ENCODE data around the gene DGKB. TPM values are rescaled to one million over a fixed set of nuclear protein-coding genes. Genes with fewer than 3 reads are reported as not detected.

The DGKB gene
- total RNA-seq, 1 experiment from 2014 or later: 0.07 TPM

DNA sequence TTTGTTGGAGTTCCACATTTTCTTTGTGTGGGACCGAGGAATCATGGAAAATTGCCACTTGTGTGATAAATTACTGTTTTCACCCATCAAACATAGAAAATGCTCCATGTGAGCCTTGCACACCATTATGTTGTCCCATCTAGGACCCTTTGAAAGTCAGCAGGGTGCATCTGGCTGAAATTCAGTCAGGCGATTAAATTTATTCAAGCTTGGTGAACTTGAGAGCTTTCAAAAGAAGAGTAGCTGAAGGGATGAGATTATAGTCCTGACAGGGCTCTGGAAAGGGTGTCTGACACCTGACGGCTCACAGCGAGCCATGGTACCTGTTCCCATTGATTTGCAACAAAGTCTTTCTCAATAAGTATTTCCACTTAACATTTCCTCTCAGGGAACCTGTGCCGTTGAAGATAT lies 513.4 kb downstream of the DGKB start:
- no peak for DNase-seq (ENCODE audit: low spot score)

DNA sequence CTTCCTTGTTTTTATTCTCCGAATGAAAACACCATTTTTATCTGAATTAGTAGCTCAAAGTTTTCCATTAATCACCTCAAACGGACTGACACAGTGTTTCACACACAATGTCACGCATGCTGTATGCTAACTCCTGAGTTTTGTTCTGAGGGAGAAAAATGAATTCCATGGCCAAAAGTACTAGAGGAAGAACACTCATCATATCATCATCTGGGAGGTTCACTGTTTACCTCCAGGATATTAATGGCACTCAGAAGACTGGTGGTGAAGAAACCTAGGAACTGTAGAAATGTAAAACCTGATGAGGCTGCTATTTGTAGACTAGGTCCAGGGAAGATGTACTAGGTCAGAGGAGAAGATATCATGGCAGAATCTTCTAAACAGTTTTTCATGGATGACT lies 517.5 kb downstream of the DGKB start:
- DNase-seq (ENCODE audit: low spot score): no peak

DNA sequence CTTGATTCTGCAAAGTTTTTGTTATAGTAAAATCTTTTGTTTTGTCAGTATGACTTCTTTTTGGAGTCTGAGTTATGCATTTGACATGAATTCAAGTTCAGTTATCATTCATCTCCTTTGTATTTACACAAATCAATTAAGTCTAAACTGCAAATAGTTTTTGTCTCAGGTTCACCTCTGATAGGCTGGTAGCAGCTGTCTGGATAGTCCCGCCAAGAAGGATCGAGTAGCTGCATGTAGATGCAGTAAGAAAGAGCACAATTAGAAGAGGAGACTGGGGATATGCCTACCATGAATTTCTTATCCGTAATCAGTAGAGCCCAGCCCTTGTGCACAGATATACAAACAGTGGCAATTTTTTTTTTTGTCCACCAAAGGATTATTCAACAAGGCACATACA lies 520.6 kb downstream of the DGKB start:
- no peak for DNase-seq (ENCODE audit: low spot score)

- DNase-seq (ENCODE audit: low spot score): peak; percentile 48
These were observed 521.2 kb downstream of the DGKB start for GRCh38 chr7:14381306-14381705.

DNA sequence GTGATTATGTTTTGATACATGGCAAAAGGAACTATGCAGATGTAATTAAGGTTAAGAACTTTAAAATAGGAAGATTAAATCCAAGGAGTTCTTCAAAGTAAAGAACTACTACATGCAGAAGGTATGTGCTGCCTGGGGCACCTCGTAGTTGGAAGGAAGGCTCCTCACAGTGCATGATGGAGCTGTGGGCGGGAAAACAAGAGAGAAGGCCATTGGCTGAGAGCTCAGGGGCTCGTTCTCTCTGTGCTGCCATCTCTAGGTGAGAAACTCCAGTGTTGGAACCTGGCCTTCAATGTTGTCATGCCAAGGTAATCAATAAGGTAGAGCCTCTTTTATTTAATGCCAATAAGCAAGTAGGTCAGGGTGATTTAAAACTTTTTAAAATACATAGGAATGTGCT lies 521.7 kb downstream of the DGKB start:
- peak; percentile 11 for DNase-seq (ENCODE audit: low spot score)

- DNase-seq (ENCODE audit: low spot score): peak; percentile 35
These were observed 524.8 kb downstream of the DGKB start for GRCh38 chr7:14377646-14378266.

- no peak for DNase-seq (ENCODE audit: low spot score)
These were observed 525.8 kb downstream of the DGKB start for GRCh38 chr7:14376711-14377110.

DNA sequence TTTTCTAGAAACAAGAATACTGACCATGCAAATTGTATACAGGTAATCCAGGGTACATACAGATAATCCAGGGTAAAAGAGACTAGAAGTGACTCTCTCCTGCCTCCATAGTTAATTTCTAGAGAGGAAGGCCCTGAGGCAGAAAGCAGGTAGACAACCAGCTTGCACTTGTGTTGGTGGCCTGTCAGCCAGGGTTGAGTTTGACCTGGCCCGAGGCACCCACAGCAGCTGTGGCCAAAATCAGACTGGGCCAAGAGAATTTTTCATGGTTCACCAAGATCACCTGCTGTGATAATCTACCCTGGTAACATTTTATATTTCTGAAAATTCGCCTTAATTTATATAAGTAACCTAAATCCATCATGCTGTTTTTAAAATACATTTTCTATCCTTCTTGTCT lies 526.6 kb downstream of the DGKB start:
- DNase-seq (ENCODE audit: low spot score): no peak

- no peak for DNase-seq (ENCODE audit: low spot score)
These were observed 528.2 kb downstream of the DGKB start for GRCh38 chr7:14374336-14374735.

- DNase-seq (ENCODE audit: low spot score): no peak
These were observed 534.3 kb downstream of the DGKB start for GRCh38 chr7:14368285-14368684.

DNA sequence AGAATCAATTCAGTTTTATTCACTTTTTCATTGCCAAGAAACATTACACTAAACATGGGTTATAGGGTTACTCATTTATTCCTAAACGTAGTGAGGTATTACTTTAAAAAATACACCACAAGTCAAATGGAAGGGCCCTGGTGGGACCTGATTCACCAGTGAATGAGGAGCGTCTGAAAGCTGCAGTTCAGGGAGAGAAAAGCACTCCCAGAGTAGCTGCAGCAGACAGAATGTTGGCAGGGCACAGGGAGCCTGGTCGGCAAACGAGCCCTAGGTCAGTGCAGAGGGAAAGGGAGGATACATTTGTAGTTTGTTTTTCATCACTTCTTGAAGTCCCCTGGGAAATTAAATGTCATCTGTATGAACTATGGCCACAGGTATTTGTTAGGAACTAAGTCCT lies 551.4 kb downstream of the DGKB start:
- DNase-seq (ENCODE audit: low spot score): no peak

GRCh38 chr7:14341200-14341775 lies 561.3 kb downstream of the DGKB start:
- DNase-seq (ENCODE audit: low spot score): no peak

DNA sequence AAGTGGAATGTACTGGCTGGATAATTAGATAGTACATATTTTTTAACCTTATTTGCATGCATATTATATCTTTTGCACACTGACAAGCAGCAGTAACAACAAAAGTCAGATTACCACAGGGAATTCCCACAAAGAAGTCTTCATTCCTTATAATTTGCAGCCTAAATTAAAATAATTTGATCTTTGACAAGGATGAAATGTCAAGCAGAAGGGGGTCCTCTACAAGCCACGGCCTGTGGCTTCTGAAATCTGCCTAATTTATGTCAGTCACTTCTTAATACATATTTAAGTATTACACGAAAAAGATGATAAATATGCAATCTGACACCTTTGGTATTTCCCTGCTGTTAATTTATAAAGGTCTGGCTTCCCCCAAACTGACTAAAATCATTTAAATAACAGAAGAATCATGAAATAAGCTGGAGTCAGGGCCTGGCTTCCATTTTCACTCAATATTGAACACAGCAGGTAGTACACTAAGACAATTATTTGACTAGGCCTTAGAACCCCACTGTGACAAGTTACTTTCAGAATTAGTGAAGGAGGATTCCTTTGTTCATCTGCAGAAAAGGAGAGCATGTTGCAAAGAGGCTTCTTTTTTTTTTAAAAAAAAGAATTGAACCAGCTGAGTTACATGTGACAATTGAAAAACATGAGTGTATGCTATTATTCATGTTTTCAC lies 562.0 kb downstream of the DGKB start:
- no peak for DNase-seq (ENCODE audit: low spot score)

GRCh38 chr7:14339861-14340260 lies 562.7 kb downstream of the DGKB start:
- no peak for DNase-seq (ENCODE audit: low spot score)

DNA sequence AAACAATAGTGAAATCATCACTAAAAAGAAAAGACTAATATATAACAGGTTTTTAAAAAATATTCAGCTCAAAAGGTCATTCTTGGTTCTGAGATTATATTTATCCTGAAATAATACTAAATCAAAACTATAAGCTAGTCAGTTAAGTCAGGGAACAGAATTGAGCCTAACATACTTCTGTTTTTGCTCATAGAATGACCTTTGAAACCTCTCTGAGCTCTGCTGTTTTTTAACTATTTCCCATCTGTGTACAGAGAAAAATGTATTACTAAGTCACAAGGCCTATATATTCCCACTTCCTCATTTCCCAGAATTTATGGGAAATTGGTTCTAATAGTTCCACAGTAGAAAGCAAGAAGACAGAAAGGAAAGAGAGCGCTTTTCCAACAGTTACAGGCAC lies 566.3 kb downstream of the DGKB start:
- DNase-seq (ENCODE audit: low spot score): no peak

GRCh38 chr7:14332155-14332554 lies 570.4 kb downstream of the DGKB start:
- DNase-seq (ENCODE audit: low spot score): no peak

GRCh38 chr7:14324767-14325166 lies 577.8 kb downstream of the DGKB start:
- no peak for DNase-seq (ENCODE audit: low spot score)

DNA sequence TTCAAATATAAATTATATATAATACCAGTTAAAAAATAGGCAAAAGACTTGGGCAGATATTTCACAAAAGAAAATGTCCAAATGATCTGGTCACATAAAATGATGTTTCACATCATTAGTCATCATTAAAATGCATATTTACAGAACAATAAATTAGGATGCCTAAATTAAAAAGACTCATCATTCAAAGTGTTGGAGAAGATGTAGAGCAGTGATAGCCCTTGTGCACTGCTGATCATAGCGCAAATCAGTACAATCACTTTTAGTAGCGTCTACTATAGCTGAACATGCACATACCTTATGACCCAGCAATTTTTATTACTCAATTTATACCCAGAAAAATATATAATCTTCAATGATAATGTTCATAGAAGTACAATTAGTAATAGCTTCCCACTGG lies 579.8 kb downstream of the DGKB start:
- DNase-seq (ENCODE audit: low spot score): no peak

DNA sequence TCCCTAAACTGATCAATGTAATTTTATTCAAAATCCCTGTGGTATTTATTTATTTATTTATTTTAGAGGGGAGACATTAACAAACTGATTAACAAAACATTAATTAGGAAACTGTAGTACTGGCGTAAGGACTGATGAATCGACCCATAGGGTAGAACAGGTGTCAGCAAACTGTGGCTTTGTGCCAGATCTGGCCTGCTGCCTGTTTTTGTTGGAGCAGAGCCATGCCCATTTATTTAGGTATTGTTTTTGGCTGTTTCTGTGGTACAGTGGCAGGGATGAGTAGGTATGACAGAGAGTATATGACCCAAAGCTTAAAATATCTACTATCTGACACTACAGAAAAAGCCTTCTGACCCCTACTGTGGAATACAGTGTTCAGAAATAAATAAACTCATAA lies 580.6 kb downstream of the DGKB start:
- no peak for DNase-seq (ENCODE audit: low spot score)

DNA sequence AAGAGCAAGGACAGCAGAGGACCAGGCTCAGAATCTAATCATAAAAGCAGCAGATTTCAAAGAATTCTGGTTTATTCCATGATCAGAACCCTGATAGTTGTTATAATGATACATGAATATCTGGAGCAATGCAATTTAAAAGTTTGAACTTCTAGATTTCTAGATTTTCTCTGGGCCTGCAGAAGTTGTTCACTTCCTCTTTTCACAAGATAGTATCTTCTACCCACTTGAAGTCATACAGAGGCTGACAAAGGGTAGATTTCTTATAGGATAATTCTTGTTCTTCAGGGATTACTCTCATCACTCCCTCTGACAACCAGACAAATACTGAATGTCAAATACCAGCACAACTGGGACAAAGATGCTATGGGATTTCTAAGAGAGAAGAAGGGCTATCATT lies 593.1 kb downstream of the DGKB start:
- no peak for DNase-seq (ENCODE audit: low spot score)

GRCh38 chr7:14305233-14305866 lies 597.2 kb downstream of the DGKB start:
- no peak for DNase-seq (ENCODE audit: low spot score)

GRCh38 chr7:14303536-14303935 lies 599.0 kb downstream of the DGKB start:
- DNase-seq (ENCODE audit: low spot score): no peak

DNA sequence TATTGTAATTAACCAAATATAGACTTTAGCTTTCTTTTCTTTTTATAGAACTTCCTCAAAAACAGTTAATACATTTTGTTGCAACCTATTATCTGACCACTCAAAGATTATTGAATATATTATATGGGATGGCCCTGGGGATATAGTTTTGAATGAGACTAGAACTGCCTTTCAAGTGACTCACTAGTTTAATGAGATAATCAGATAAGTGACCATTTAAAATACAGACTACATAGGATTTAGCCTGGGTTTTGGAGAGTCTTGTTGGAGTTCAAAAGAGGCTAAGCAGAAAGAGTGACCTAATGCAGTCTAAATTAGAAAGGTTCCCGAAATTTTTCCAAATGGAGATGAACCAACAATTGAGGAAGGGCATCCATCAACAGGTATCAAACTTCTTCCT lies 607.9 kb downstream of the DGKB start:
- DNase-seq (ENCODE audit: low spot score): no peak
